ENCODE results near the gene SMC3.

DNA sequence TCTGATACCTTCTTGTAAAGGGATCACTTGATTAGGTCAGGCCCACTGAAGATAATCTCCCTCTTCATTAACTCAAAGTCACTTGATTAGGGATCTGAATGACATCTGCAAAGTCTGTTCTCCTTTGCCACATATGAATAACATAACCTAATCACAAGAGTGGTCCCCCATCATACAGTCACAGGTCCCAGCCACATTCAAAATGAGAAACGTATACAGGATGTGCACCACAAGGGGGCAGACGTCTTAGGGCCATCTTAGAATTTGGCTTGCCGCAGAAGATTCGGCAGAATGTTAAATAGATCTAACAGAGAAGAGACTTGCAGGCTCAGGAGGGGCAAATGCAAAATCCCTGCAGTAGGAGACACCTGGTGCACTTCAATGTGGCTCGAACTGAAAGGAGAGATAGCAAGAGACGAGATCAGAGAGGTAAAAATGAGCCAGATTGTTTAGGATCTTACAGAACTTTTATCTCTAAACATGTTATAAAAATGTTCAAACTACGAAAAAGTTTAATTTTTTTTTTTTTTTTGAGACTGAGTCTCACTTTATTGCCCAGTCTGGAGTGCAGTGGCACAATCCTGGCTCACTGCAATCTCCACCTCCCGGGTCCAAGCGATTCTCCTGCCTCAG is 10.4 kb upstream of the SMC3 start:
- TF ChIP-seq, protein P1, sequence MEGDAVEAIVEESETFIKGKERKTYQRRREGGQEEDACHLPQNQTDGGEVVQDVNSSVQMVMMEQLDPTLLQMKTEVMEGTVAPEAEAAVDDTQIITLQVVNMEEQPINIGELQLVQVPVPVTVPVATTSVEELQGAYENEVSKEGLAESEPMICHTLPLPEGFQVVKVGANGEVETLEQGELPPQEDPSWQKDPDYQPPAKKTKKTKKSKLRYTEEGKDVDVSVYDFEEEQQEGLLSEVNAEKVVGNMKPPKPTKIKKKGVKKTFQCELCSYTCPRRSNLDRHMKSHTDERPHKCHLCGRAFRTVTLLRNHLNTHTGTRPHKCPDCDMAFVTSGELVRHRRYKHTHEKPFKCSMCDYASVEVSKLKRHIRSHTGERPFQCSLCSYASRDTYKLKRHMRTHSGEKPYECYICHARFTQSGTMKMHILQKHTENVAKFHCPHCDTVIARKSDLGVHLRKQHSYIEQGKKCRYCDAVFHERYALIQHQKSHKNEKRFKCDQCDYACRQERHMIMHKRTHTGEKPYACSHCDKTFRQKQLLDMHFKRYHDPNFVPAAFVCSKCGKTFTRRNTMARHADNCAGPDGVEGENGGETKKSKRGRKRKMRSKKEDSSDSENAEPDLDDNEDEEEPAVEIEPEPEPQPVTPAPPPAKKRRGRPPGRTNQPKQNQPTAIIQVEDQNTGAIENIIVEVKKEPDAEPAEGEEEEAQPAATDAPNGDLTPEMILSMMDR (IDR thresholded peaks at IDR 0.05), result peak in 2 of 3 donors; percentile 15 to 35
- TF ChIP-seq POLR2AphosphoS5 (IDR thresholded peaks at IDR 0.05), result no peak

Data from breast epithelium (tissue), 3 donors.